Naive thymus-derived CD4-positive, alpha-beta T cell (primary cell): ENCODE results near the gene FAAH. TPM values are rescaled to one million over a fixed set of nuclear protein-coding genes. Genes with fewer than 3 reads are reported as not detected.

Source experiments
- ATAC-seq: fragments of 150-1000 bp; cut with Tn5 transposase; 2 replicates; pipeline ENCODE4 v1.10.0; 2021; ENCODE audit warnings: mild to moderate bottlenecking, moderate library complexity
- CTCF ChIA-PET: fragments of 350-600 bp; sonication (Branson Sonifier 250); formaldehyde crosslinking; loops from one replicate; lab custom pipeline; 2021; ENCODE audit warnings: antibody characterized with exemption; lab: Charles Lee
- POLR2A ChIA-PET: fragments of 350-600 bp; sonication (Branson Sonifier 250); formaldehyde crosslinking; loops from one replicate; lab custom pipeline; 2021; ENCODE audit warnings: antibody characterized with exemption, inconsistent platforms; lab: Charles Lee
- DNase-seq, 9 donors: peaks; one replicate each; pipeline versions ENCODE4 v3.0.0 to v3.0.0-alpha.2; 2020 to 2022; ENCODE audit warnings: mixed read lengths in 1 of 9
- H3K27ac ChIP-seq: one replicate; pipeline ENCODE4 v1.7.0; 2013; ENCODE audit warnings: mild to moderate bottlenecking, low read depth, low read length, moderate library complexity
- H3K27me3 ChIP-seq, 2 donors: one replicate each; pipeline ENCODE4 v1.7.0; 2013; ENCODE audit warnings: low read length in 2 of 2, mild to moderate bottlenecking in 2 of 2, moderate library complexity in 2 of 2; ENCODE audit not compliant: control insufficient read depth in 2 of 2, insufficient read depth in 2 of 2
- H3K36me3 ChIP-seq, 3 experiments: 1 replicate in 2 of 3; 2 replicates in 1 of 3; pipeline ENCODE4 v1.7.0; 2013; ENCODE audit warnings: low read length in 3 of 3, mild to moderate bottlenecking in 3 of 3, moderate library complexity in 1 of 3; ENCODE audit not compliant: insufficient read depth in 3 of 3, control insufficient read depth in 2 of 3
- H3K4me1 ChIP-seq, 2 donors: one replicate each; pipeline ENCODE4 v1.7.0; 2013; ENCODE audit warnings: low read length in 2 of 2, mild to moderate bottlenecking in 2 of 2, moderate library complexity in 1 of 2; ENCODE audit not compliant: control insufficient read depth in 2 of 2, insufficient read depth in 2 of 2
- H3K4me3 ChIP-seq: 2 replicates; pipeline ENCODE4 v1.7.0; 2013; ENCODE audit warnings: mild to moderate bottlenecking, low read length
- H3K9me3 ChIP-seq, 3 experiments: 1 replicate in 2 of 3; 2 replicates in 1 of 3; pipeline ENCODE4 v1.7.0; 2013; ENCODE audit warnings: low read length in 3 of 3; ENCODE audit not compliant: control insufficient read depth in 2 of 3
- H3K27ac Mint-ChIP-seq, 9 donors: one replicate each; pipeline ENCODE4 v1.8.0; 2020 to 2022; ENCODE audit warnings: mixed read lengths in 9 of 9, mild to moderate bottlenecking in 8 of 9, moderate library complexity in 5 of 9, inconsistent platforms in 2 of 9
- H3K27me3 Mint-ChIP-seq, 5 donors: one replicate each; pipeline ENCODE4 v1.8.0; 2021 to 2022; ENCODE audit warnings: mixed read lengths in 5 of 5, mild to moderate bottlenecking in 1 of 5
- H3K36me3 Mint-ChIP-seq, 5 donors: one replicate each; pipeline ENCODE4 v1.8.0; 2020 to 2022; ENCODE audit warnings: mixed read lengths in 5 of 5, mild to moderate bottlenecking in 3 of 5, inconsistent platforms in 1 of 5
- H3K4me1 Mint-ChIP-seq, 7 donors: one replicate each; pipeline ENCODE4 v1.8.0; 2020 to 2022; ENCODE audit warnings: mixed read lengths in 7 of 7, mild to moderate bottlenecking in 3 of 7, inconsistent platforms in 1 of 7
- H3K4me3 Mint-ChIP-seq, 10 donors: one replicate each; pipeline ENCODE4 v1.8.0; 2020 to 2022; ENCODE audit warnings: mild to moderate bottlenecking in 10 of 10, mixed read lengths in 10 of 10, moderate library complexity in 6 of 10, inconsistent platforms in 2 of 10
- H3K9me3 Mint-ChIP-seq, 11 donors: one replicate each; pipeline ENCODE4 v1.8.0; 2020 to 2022; ENCODE audit warnings: mixed read lengths in 11 of 11, mild to moderate bottlenecking in 4 of 11, inconsistent platforms in 1 of 11, moderate library complexity in 1 of 11
- intact Hi-C, 2 donors: fragments of 100-400 bp; cut with micrococcal nuclease; formaldehyde crosslinking; loops; one replicate each; pipeline ENCODE4 v1.15.1; 2023
- polyA plus RNA-seq, 2 donors: library from polyadenylated mRNA; unstranded; fragments of 300-500 nt; fragmentation: Illumina TruSeq; gene quantifications; one replicate each; pipeline ENCODE4 v1.2.3, GENCODE V29; 2021
- total RNA-seq, 6 experiments: library from RNA in 5 of 6; stranded (reverse) in 5 of 6; gene quantifications; 1 replicate in 5 of 6; 2 replicates in 1 of 6; pipeline ENCODE4 v1.2.3 and lab custom pipeline; 2021 to 2026

The FAAH gene
- total and polyA plus RNA-seq, 7 experiments from 2014 or later: 1.6 to 17.1 (median 8.3) TPM

- ChIA-PET CTCF (interaction anchor here (0.6 to 1.1 kb wide), 2 partner anchors 40 to 307 kb away, joined by 3 to 4 read pairs; no protein-coding TSS in a partner anchor), POLR2A (no interaction called here)
- Histone ChIP-seq H3K36me3 (no peaks in the 10 kb centered on the region), H3K4me1 (no peaks in the 10 kb centered on the region), H3K4me3 (no peak overlapping the region), H3K9me3 (no peaks in the 10 kb centered on the region), H3K27ac (no peak overlapping the region), H3K27me3 (no peaks in the 10 kb centered on the region)
- H3K4me1 Mint-ChIP-seq: peaks cover 0 to 7% (median 0%) of the 10 kb centered on the region in 7 donors
- DNase-seq (no peak), ATAC-seq (no peak)
- H3K9me3 Mint-ChIP-seq: no peaks in the 10 kb centered on the region
- H3K27me3 Mint-ChIP-seq: no peaks in the 10 kb centered on the region
- H3K27ac Mint-ChIP-seq: no peak overlapping the region
- peaks cover 0 to 17% (median 0%) of the 10 kb centered on the region in 5 donors for H3K36me3 Mint-ChIP-seq
- intact Hi-C loops: no loop called here
- H3K4me3 Mint-ChIP-seq: peak overlapping the region in 1 of 10 donors; percentile 42
These were observed 13.5 kb downstream of the FAAH start for GRCh38 chr1:46407636-46408035.

DNA sequence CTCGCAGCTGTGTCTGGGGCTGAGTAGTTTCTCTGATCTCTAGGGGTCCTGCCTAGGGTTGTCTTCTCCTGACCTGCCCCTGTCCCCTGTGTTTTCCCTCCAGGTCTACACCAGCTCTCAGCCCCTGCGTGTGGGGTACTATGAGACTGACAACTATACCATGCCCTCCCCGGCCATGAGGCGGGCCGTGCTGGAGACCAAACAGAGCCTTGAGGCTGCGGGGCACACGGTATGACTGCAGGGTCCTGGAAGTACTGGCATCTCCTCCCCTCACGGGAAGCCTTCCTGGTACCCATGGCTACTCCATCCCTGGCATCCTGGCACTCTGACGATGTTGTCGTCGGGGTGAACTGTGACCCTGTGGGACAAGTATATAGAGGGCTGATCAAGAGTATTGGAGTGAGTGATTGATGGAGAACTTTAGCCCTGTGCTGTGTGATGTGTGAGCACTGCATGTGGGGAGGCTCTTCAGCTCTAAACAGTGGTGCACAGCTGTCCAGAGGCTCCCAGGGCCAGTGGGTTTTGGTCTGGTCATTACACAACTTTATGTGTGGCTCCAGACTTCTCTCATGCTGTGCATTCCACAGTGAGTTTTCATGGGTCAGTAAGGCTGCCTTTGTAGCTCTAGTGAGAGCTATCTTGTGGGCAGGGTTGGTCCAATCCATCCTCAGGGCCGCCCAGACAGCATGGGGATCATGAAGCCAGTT, 14.4 kb downstream of the FAAH start:
- intact Hi-C loops: no loop called here
- H3K36me3 Mint-ChIP-seq: peaks cover 0 to 14% (median 0%) of the 10 kb centered on the region in 5 donors
- no peak for ATAC-seq

GRCh38 chr1:46409063-46409372, 14.9 kb downstream of the FAAH start:
- POLR2A ChIA-PET: no interaction called here
- H3K27ac Mint-ChIP-seq: no peak overlapping the region
- no peak overlapping the region for H3K27ac ChIP-seq

More for the DNA sequence above, 14.4 kb downstream of the FAAH start:
- Histone ChIP-seq H3K9me3 (no peaks in the 10 kb centered on the region), H3K4me1 (no peaks in the 10 kb centered on the region), H3K27ac (no peak overlapping the region), H3K36me3 (no peaks in the 10 kb centered on the region), H3K4me3 (no peak overlapping the region), H3K27me3 (no peaks in the 10 kb centered on the region)
- no peaks in the 10 kb centered on the region for H3K27me3 Mint-ChIP-seq
- no peak for DNase-seq
- no peak overlapping the region for H3K4me3 Mint-ChIP-seq
- POLR2A ChIA-PET: no interaction called here
- CTCF ChIA-PET: no interaction called here
- H3K27ac Mint-ChIP-seq: no peak overlapping the region
- H3K4me1 Mint-ChIP-seq: peaks cover 0 to 7% (median 0%) of the 10 kb centered on the region in 7 donors
- H3K9me3 Mint-ChIP-seq: no peaks in the 10 kb centered on the region

DNA sequence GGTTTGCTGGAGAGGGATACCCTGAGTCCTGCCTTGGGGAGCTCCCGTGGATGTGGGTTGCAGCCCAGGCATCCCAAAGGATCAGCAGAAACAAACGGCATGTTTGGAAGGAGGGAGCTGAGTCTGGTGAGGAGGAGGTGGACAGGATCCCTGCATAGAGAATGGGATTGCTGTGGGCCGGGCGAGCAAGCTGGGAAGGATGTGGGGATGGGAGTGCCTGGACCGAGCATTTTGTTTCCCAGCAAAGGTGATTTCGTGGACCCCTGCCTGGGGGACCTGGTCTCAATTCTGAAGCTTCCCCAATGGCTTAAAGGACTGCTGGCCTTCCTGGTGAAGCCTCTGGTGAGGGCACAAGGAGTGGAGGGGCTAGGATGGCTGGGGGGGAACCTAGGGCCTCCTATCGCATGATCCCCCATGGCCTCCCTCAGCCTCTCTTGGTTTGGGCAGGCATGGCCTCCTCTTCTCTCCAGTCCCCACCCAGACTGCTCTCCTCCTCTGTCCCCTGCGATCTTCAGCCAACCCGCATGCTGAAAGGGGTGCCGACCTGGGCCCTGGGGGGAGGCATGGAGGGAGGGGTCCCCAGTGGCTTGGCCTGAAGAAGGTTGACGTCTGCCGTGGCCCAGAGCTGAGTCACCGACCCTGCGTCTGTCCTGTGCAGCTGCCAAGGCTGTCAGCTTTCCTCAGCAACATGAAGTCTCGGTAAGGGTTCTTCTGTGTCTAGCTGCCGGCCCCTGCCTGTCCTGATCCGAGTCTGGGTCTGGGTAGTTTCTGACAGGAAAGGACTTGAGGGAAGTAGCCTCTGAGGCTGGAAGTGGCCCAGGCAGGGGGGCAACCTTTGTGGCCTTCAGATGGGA, 16.3 kb downstream of the FAAH start:
- H3K9me3 Mint-ChIP-seq: no peaks in the 10 kb centered on the region
- DNase-seq (no peak), ATAC-seq (no peak)
- no peak overlapping the region for H3K4me3 ChIP-seq
- peaks cover 0 to 14% (median 0%) of the 10 kb centered on the region in 5 donors for H3K36me3 Mint-ChIP-seq
- H3K36me3 ChIP-seq: no peaks in the 10 kb centered on the region
- intact Hi-C loops: no loop called here
- H3K27me3 ChIP-seq: no peaks in the 10 kb centered on the region
- no peaks in the 10 kb centered on the region for H3K9me3 ChIP-seq
- H3K4me3 Mint-ChIP-seq: no peak overlapping the region
- H3K4me1 ChIP-seq: no peaks in the 10 kb centered on the region
- peaks cover 0 to 7% (median 0%) of the 10 kb centered on the region in 7 donors for H3K4me1 Mint-ChIP-seq
- POLR2A ChIA-PET: no interaction called here
- no peak overlapping the region for H3K27ac ChIP-seq
- H3K27ac Mint-ChIP-seq: no peak overlapping the region
- no peaks in the 10 kb centered on the region for H3K27me3 Mint-ChIP-seq
- CTCF ChIA-PET: interaction anchor here (1.4 kb wide), 1 partner anchor 35 kb away, joined by 3 read pairs; no protein-coding TSS in a partner anchor

More at GRCh38 chr1:46409063-46409372, 14.9 kb downstream of the FAAH start:
- H3K4me1 ChIP-seq: no peaks in the 10 kb centered on the region
- Mint-ChIP-seq H3K27me3 (no peaks in the 10 kb centered on the region), H3K9me3 (no peaks in the 10 kb centered on the region), H3K36me3 (peaks cover 0 to 13% (median 0%) of the 10 kb centered on the region in 5 donors), H3K4me1 (peaks cover 0 to 7% (median 0%) of the 10 kb centered on the region in 7 donors), H3K4me3 (no peak overlapping the region)
- no peaks in the 10 kb centered on the region for H3K9me3 ChIP-seq
- intact Hi-C loops: no loop called here
- no peak for ATAC-seq
- H3K27me3 ChIP-seq: no peaks in the 10 kb centered on the region
- CTCF ChIA-PET: interaction anchor here (1.4 kb wide), 1 partner anchor 36 kb away, joined by 3 read pairs; no protein-coding TSS in a partner anchor
- no peak overlapping the region for H3K4me3 ChIP-seq
- H3K36me3 ChIP-seq: no peaks in the 10 kb centered on the region
- DNase-seq: no peak

- H3K27ac ChIP-seq: no peak overlapping the region
- H3K9me3 ChIP-seq: no peaks in the 10 kb centered on the region
- H3K4me3 Mint-ChIP-seq: no peak overlapping the region
- ATAC-seq (no peak), DNase-seq (no peak)
- no peaks in the 10 kb centered on the region for H3K27me3 ChIP-seq
- H3K4me3 ChIP-seq: no peak overlapping the region
- no peaks in the 10 kb centered on the region for H3K9me3 Mint-ChIP-seq
- no peaks in the 10 kb centered on the region for H3K36me3 ChIP-seq
- ChIA-PET POLR2A (no interaction called here), CTCF (no interaction called here)
- intact Hi-C loops: no loop called here
- no peaks in the 10 kb centered on the region for H3K4me1 ChIP-seq
- H3K27ac Mint-ChIP-seq: no peak overlapping the region
- no peaks in the 10 kb centered on the region for H3K27me3 Mint-ChIP-seq
- peaks cover 0 to 7% (median 0%) of the 10 kb centered on the region in 7 donors for H3K4me1 Mint-ChIP-seq
- H3K36me3 Mint-ChIP-seq: peaks cover 0 to 14% (median 0%) of the 10 kb centered on the region in 5 donors
These were observed 16.9 kb downstream of the FAAH start for GRCh38 chr1:46411010-46411405.

DNA sequence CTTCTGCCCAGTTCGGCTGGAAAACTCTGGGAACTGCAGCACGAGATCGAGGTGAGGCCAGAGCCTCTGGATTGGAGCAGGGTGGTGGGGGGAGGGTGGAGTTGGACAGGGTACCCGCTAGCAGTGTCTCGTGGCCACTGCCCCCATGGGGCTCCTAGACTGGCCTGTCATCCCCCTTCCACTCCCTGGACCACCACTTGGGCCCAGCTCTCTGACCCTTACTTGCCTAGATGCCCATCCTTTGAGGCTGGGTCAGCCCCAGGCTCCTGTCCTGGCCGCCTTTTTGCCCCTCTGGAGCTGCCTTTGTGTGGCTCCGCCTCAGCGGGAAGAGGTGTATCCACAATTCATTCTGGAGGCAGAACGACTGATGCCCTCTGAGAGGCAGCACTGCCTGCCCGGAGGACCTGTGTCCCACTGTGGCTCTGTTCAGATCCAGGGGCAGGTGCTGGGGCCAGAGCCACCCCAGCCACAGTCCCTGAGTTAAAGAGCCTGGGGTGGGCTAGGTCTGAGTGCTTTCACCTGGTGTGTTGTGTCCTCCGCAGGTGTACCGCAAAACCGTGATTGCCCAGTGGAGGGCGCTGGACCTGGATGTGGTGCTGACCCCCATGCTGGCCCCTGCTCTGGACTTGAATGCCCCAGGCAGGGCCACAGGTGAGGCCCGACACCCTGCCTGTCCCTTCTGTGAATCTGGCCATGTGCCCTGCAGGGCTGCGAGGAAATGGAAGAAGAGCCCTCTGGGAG, 17.7 kb downstream of the FAAH start:
- ChIA-PET CTCF (no interaction called here), POLR2A (no interaction called here)
- no peak overlapping the region for H3K27ac Mint-ChIP-seq
- H3K27me3 ChIP-seq: no peaks in the 10 kb centered on the region
- no peak overlapping the region for H3K4me3 ChIP-seq
- H3K27ac ChIP-seq: no peak overlapping the region
- H3K4me3 Mint-ChIP-seq: no peak overlapping the region
- ATAC-seq (peak; percentile 18), DNase-seq (peak in 1 of 9 donors; percentile 30)
- H3K36me3 ChIP-seq: no peaks in the 10 kb centered on the region
- no peaks in the 10 kb centered on the region for H3K27me3 Mint-ChIP-seq
- no peaks in the 10 kb centered on the region for H3K9me3 Mint-ChIP-seq
- H3K36me3 Mint-ChIP-seq: peaks cover 0 to 14% (median 0%) of the 10 kb centered on the region in 5 donors
- peaks cover 0 to 7% (median 0%) of the 10 kb centered on the region in 7 donors for H3K4me1 Mint-ChIP-seq
- H3K9me3 ChIP-seq: no peaks in the 10 kb centered on the region
- no peaks in the 10 kb centered on the region for H3K4me1 ChIP-seq
- intact Hi-C loops: no loop called here
